HepG2 (cell line): ENCODE results near the gene CTRB2. TPM values are rescaled to one million over a fixed set of nuclear protein-coding genes. Genes with fewer than 3 reads are reported as not detected.

Experiments used
- CCAR2 ChIP-seq: fragments of 200-400 bp; formaldehyde crosslinking; optimal IDR thresholded peaks from 2 replicates; pipeline ENCODE3; 2018; ENCODE audit warnings: low read depth, mild to moderate bottlenecking, low read length, moderate library complexity
- HMG20B ChIP-seq: conservative IDR thresholded peaks from 2 replicates; pipeline ENCODE4 v1.6.1; 2016; ENCODE audit warnings: missing genetic modification reagents, missing compliant biosample characterization
- NCOR1 ChIP-seq: fragments of 200-600 bp; sonication (generic); IDR thresholded peaks from 2 replicates; pipeline ENCODE4 v1.7.0; 2017; ENCODE audit warnings: antibody characterized with exemption, low read length, borderline replicate concordance
- SETDB1 ChIP-seq: sonication (generic); formaldehyde crosslinking; IDR thresholded peaks from 2 replicates; pipeline ENCODE4 v1.5.1; 2020; ENCODE audit warnings: missing genetic modification reagents, mild to moderate bottlenecking, borderline replicate concordance
- SKI ChIP-seq: fragments of 450-650 bp; IDR thresholded peaks from one replicate; pipeline ENCODE4 v1.6.1; 2018; ENCODE audit warnings: mild to moderate bottlenecking; ENCODE audit not compliant: partially characterized antibody
- TBX3 ChIP-seq: fragments of 450-650 bp; IDR thresholded peaks from 2 replicates; pipeline ENCODE4 v1.6.1; 2017; ENCODE audit warnings: antibody characterized with exemption, mild to moderate bottlenecking, inconsistent platforms, borderline replicate concordance
- TSC22D2 ChIP-seq: sonication (generic); formaldehyde crosslinking; IDR thresholded peaks from 2 replicates; pipeline ENCODE4 v1.5.1; 2020; ENCODE audit warnings: missing genetic modification reagents, mild to moderate bottlenecking, borderline replicate concordance
- ZBTB42 ChIP-seq: sonication (generic); formaldehyde crosslinking; IDR thresholded peaks from 2 replicates; pipeline ENCODE4 v1.5.0; 2020; ENCODE audit warnings: mild to moderate bottlenecking, missing genetic modification reagents
- ZNF205 ChIP-seq: IDR thresholded peaks from 2 replicates; pipeline ENCODE4 v1.6.1; 2018; ENCODE audit warnings: missing biosample characterization, missing genetic modification reagents
- ZNF460 ChIP-seq: sonication (generic); formaldehyde crosslinking; IDR thresholded peaks from 2 replicates; pipeline ENCODE4 v1.5.1; 2020; ENCODE audit warnings: missing genetic modification reagents, mild to moderate bottlenecking, borderline replicate concordance
- ZNF552 ChIP-seq: sonication (generic); formaldehyde crosslinking; IDR thresholded peaks from 2 replicates; pipeline ENCODE4 v1.9.0; 2022; ENCODE audit warnings: missing genetic modification reagents, mild to moderate bottlenecking, borderline replicate concordance
- ZNF598 ChIP-seq: sonication (generic); formaldehyde crosslinking; IDR thresholded peaks from 2 replicates; pipeline ENCODE4 v1.5.1; 2020; ENCODE audit warnings: mild to moderate bottlenecking, missing genetic modification reagents, borderline replicate concordance
- ZNF670 ChIP-seq: sonication (generic); formaldehyde crosslinking; IDR thresholded peaks from 2 replicates; pipeline ENCODE4 v1.8.0; 2022; ENCODE audit warnings: mild to moderate bottlenecking, missing genetic modification reagents, borderline replicate concordance
- polyA plus RNA-seq, 8 experiments: library from polyadenylated mRNA; depleted of rRNA in 3 of 8; stranded (reverse) in 7 of 8; unstranded in 1 of 8; fragments of >200 nt; fragmentation: Illumina TruSeq in 4 of 8; extraction: Trizol in 4 of 8; gene quantifications; 2 replicates each; pipeline versions ENCODE4 v1.2.1 to v1.2.3, GENCODE V29; 2011 to 2016; ENCODE audit warnings: low read depth in 4 of 8, missing spikeins in 1 of 8, mixed read lengths in 1 of 8; ENCODE audit not compliant: insufficient read depth in 1 of 8
- total RNA-seq, 5 experiments: library from RNA; depleted of rRNA; stranded (reverse); fragments of >200 nt; fragmentation: Illumina TruSeq; extraction: Trizol; gene quantifications; 2 replicates each; pipeline ENCODE4 v1.2.3, GENCODE V29; 2016; ENCODE audit warnings: low read depth in 1 of 5
- TF ChIP-seq, protein P1 (sequence below): sonication (generic); formaldehyde crosslinking; IDR thresholded peaks from one replicate; pipeline ENCODE4 v1.5.1; 2020; ENCODE audit warnings: mild to moderate bottlenecking, missing genetic modification reagents; ENCODE audit errors: not compliant biosample characterization
- TF ChIP-seq, protein P2 (sequence below): sonication (generic); IDR thresholded peaks from 2 replicates; pipeline ENCODE4 v1.6.1; 2016; ENCODE audit warnings: low read depth, borderline replicate concordance
- TF ChIP-seq, protein P3 (sequence below): IDR thresholded peaks from 2 replicates; pipeline ENCODE4 v1.6.1; 2016; ENCODE audit warnings: low read depth, control low read depth
- TF ChIP-seq, protein P4 (sequence below): sonication (generic); formaldehyde crosslinking; IDR thresholded peaks from 2 replicates; pipeline ENCODE4 v1.5.1; 2020; ENCODE audit warnings: missing genetic modification reagents, mild to moderate bottlenecking, borderline replicate concordance

Gene CTRB2
- total and polyA plus RNA-seq, 2 of the 13 experiments (the other 11 are each of a cell fraction or from before 2014, with no cell fraction given) = 0.13 TPM; not detected in 1

DNA sequence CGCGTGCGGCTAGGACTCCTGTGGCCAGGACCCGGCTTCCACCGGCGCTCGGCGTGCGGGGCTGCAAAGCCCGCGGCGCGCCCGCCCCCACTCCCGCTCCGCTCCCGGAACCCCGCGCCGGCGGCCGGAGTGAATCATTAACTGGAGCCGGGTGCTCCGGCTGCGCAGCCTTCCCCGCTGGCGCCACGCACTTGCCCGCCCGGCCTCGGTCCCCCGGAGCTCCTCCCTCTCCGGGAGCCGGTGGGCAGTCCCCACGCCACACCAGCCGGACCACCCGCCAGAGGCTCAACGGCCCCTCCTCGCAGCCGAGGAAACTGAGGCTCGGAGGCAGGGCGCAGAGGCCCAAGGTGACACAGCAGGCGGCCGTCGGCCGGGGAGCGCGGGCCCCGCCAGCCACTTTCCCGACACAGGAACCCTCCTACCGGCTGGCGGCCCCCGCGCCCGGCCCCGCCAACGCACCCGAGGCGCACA is 43.9 kb upstream of the CTRB2 start (continued):
- TF ChIP-seq, protein P1, sequence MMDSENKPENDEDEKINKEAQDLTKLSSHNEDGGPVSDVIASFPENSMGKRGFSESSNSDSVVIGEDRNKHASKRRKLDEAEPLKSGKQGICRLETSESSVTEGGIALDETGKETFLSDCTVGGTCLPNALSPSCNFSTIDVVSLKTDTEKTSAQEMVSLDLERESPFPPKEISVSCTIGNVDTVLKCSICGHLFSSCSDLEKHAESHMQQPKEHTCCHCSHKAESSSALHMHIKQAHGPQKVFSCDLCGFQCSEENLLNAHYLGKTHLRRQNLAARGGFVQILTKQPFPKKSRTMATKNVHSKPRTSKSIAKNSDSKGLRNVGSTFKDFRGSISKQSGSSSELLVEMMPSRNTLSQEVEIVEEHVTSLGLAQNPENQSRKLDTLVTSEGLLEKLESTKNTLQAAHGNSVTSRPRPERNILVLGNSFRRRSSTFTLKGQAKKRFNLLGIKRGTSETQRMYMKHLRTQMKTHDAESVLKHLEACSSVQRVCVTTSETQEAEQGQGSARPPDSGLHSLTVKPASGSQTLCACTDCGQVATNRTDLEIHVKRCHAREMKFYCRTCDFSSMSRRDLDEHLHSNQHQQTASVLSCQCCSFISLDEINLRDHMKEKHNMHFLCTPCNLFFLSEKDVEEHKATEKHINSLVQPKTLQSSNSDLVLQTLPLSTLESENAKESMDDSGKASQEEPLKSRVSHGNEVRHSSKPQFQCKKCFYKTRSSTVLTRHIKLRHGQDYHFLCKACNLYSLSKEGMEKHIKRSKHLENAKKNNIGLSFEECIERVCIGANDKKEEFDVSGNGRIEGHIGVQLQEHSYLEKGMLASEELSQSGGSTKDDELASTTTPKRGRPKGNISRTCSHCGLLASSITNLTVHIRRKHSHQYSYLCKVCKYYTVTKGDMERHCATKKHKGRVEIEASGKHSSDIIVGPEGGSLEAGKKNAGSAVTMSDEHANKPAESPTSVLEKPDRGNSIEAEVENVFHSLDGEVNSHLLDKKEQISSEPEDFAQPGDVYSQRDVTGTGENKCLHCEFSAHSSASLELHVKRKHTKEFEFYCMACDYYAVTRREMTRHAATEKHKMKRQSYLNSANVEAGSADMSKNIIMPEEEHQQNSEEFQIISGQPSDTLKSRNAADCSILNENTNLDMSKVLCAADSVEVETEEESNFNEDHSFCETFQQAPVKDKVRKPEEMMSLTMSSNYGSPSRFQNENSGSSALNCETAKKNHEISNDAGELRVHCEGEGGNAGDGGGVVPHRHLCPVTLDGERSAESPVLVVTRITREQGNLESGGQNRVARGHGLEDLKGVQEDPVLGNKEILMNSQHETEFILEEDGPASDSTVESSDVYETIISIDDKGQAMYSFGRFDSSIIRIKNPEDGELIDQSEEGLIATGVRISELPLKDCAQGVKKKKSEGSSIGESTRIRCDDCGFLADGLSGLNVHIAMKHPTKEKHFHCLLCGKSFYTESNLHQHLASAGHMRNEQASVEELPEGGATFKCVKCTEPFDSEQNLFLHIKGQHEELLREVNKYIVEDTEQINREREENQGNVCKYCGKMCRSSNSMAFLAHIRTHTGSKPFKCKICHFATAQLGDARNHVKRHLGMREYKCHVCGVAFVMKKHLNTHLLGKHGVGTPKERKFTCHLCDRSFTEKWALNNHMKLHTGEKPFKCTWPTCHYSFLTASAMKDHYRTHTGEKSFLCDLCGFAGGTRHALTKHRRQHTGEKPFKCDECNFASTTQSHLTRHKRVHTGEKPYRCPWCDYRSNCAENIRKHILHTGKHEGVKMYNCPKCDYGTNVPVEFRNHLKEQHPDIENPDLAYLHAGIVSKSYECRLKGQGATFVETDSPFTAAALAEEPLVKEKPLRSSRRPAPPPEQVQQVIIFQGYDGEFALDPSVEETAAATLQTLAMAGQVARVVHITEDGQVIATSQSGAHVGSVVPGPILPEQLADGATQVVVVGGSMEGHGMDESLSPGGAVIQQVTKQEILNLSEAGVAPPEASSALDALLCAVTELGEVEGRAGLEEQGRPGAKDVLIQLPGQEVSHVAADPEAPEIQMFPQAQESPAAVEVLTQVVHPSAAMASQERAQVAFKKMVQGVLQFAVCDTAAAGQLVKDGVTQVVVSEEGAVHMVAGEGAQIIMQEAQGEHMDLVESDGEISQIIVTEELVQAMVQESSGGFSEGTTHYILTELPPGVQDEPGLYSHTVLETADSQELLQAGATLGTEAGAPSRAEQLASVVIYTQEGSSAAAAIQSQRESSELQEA (CRISPR knock-in tag) = peak; percentile 52
- TF ChIP-seq ZBTB42 (CRISPR knock-in tag) (no peak; the same call in 1 of the 2 replicates), NCOR1 (no peak), TBX3 (no peak), ZNF552 (CRISPR knock-in tag) (no peak), ZNF598 (CRISPR knock-in tag) (0 out of 2 replicates have a peak, but pooled peaks have one; percentile 32), SKI (peak; percentile 42), SETDB1 (no peak), CCAR2 (no peak), ZNF205 (CRISPR knock-in tag) (no peak), ZNF670 (peak; percentile 68; the same call in 1 of the 2 replicates), HMG20B (no peak), ZNF460 (CRISPR knock-in tag) (no peak; the same call in 1 of the 2 replicates), TSC22D2 (CRISPR knock-in tag) (0 out of 2 replicates have a peak, but pooled peaks have one; percentile 5)
- TF ChIP-seq, protein P2, sequence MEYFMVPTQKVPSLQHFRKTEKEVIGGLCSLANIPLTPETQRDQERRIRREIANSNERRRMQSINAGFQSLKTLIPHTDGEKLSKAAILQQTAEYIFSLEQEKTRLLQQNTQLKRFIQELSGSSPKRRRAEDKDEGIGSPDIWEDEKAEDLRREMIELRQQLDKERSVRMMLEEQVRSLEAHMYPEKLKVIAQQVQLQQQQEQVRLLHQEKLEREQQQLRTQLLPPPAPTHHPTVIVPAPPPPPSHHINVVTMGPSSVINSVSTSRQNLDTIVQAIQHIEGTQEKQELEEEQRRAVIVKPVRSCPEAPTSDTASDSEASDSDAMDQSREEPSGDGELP = peak; percentile 13; the same call in 1 of the 2 replicates
- TF ChIP-seq, protein P3, sequence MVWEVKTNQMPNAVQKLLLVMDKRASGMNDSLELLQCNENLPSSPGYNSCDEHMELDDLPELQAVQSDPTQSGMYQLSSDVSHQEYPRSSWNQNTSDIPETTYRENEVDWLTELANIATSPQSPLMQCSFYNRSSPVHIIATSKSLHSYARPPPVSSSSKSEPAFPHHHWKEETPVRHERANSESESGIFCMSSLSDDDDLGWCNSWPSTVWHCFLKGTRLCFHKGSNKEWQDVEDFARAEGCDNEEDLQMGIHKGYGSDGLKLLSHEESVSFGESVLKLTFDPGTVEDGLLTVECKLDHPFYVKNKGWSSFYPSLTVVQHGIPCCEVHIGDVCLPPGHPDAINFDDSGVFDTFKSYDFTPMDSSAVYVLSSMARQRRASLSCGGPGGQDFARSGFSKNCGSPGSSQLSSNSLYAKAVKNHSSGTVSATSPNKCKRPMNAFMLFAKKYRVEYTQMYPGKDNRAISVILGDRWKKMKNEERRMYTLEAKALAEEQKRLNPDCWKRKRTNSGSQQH (CRISPR knock-in tag) = no peak
- TF ChIP-seq, protein P4, sequence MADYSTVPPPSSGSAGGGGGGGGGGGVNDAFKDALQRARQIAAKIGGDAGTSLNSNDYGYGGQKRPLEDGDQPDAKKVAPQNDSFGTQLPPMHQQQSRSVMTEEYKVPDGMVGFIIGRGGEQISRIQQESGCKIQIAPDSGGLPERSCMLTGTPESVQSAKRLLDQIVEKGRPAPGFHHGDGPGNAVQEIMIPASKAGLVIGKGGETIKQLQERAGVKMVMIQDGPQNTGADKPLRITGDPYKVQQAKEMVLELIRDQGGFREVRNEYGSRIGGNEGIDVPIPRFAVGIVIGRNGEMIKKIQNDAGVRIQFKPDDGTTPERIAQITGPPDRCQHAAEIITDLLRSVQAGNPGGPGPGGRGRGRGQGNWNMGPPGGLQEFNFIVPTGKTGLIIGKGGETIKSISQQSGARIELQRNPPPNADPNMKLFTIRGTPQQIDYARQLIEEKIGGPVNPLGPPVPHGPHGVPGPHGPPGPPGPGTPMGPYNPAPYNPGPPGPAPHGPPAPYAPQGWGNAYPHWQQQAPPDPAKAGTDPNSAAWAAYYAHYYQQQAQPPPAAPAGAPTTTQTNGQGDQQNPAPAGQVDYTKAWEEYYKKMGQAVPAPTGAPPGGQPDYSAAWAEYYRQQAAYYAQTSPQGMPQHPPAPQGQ (CRISPR knock-in tag) = no peak
